HL-60 (cell line): ENCODE results near the gene SESN2.
A peak's percentile ranks its signal among the peaks of the same experiment; 100 is the strongest.

ENCODE experiments used
- CTCF ChIP-seq: IDR thresholded peaks from one replicate; pipeline ENCODE4 v1.5.1; 2011; ENCODE audit warnings: low read length, control low read depth, inconsistent platforms; ENCODE audit not compliant: insufficient read depth
- POLR2AphosphoS5 ChIP-seq: IDR thresholded peaks from 2 replicates; pipeline ENCODE4 v1.6.1; 2012; ENCODE audit warnings: low read depth

DNA sequence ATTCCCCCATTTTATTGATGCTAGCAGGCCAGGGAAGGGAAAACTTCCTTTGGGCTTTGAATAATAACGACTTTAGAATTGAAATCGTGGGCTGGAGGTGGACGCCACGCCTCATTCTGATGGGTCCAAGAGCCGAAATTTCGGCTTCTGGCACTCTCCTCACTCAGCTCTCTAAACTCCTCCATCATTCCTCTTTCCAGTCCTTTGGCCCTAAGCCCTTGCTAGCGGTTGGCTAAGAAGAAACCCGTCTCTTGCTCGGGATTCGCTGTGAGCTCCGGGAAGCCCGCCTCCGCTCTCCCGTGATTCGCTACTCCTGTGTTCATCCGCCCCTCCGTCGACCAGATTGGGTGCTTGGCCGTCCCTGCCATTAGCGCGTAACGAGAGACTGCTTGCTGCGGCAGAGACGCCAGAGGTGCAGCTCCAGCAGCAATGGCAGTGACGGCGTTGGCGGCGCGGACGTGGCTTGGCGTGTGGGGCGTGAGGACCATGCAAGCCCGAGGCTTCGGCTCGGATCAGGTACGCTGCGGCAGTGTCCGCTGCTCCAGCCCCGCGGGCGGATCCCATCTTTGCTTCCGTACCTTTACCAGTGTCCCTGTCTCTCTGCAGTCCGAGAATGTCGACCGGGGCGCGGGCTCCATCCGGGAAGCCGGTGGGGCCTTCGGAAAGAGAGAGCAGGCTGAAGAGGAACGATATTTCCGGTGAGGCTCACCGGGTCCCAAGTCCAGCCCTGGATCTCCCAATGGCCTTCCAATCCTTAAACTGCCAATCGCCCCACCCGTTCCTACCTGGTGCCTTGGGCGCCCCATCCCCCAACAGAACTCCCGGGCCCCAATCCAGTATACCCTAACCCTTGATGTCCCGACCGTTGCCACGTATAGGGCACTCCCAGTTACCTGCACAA lies 23.3 kb upstream of the SESN2 start, which contains the start of gene ATP5IF1:
- peak; percentile 95 for TF ChIP-seq POLR2AphosphoS5
- TF ChIP-seq CTCF: no peak
